ENCODE measurements around the gene SPDYE6.
"Not testable (repeated sequence)": the region's sequence is repeated elsewhere in the genome, so short reads cannot be mapped to it uniquely, and the experiment has no call there.

Gene SPDYE6

DNA sequence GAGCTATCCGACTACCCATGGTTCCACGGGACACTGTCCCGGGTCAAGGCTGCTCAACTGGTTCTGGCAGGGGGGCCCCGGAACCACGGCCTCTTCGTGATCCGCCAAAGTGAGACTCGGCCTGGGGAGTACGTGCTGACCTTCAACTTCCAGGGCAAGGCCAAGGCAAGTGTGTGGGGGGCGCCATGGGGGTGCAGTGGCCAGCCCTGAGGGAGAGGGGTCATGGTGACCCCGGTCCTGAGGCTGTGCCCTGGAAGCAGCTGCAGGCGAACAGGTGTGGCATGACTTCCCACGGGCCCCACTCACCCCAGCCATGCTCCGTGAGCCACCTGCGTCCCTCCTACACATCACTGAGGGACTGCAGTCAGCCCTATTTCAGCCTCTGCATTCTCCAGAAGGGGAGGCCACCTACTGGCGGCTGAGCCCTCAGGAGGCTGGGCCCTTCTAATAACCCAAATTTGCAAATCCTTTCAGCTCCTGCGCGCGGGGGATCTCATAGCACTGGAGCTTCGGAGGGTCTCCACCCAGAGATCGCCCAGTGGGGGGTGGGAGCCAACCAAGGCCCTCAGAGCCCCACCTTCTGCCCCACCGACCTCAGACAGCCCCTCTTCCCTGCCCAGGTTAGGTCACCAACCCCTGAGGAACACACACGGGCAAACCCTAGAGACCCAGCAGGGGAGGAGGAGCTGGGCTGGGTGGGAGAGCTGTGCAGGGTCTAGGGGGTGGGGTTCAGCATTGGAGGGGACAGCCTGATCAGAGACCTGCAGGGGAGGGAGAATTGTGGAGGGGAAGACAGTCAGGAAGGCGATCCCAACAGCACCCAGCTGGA lies 38.8 kb downstream of the SPDYE6 start:
- no peak for DNase-seq (ENCODE audit: low read depth)

DNA sequence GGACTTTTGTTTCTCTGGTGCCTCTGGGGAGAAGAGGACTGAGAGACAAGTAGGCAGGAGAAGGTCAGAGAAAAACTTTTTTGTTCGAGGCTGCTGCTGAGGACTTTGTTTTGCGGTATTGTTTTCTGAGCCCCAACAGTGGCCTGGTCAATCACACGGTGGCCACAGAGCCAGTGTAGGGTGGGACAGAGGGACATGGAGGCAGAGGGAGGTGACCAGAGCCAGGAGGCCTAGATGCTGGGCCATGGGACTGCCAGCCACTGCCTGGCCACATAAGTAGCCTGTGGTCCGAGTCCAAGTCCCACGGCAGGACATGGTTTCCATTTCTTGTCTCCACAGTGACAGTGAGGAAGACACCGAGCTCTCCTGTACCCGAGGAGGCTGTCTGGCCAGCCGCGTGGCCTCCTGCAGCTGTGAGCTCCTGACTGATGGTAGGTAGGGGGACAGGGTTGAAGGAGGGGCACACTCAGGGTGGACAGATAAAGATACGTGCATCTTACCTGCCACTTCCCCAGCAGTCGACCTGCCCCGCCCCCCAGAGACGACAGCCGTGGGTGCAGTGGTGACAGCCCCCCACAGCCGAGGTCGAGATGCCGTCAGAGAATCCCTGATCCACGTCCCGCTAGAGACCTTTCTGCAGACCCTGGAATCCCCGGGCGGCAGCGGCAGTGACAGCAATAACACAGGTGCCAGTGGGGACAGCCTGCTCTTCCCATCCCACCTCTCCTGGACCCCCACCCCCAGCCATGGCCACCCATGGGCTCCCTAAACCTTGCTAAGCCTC lies 42.1 kb downstream of the SPDYE6 start:
- DNase-seq (ENCODE audit: low read depth), result no peak

DNA sequence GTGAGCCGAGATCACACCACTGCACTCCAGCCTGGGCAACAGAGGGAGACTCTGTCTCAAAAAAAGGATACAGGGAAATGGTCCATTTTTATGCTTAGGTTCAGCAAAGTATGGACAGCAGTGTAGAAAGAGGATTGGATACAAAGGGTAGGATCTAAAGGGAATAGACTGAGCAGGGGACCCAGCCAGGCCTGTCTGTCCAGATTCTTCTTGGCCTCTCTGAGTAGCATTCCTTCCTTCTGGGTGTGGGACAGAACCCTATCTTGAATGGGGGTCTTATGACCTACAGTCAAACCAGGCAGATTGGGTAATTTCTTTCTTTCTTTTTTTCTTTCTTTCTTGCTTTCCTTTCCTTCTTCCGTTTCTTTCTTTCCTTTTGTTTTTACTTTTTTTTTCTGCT lies 43.9 kb downstream of the SPDYE6 start:
- no peak for DNase-seq (ENCODE audit: low read depth)

GRCh38 chr7:102310414-102310815 lies 45.8 kb downstream of the SPDYE6 start:
- no peak for DNase-seq (ENCODE audit: low read depth)

DNA sequence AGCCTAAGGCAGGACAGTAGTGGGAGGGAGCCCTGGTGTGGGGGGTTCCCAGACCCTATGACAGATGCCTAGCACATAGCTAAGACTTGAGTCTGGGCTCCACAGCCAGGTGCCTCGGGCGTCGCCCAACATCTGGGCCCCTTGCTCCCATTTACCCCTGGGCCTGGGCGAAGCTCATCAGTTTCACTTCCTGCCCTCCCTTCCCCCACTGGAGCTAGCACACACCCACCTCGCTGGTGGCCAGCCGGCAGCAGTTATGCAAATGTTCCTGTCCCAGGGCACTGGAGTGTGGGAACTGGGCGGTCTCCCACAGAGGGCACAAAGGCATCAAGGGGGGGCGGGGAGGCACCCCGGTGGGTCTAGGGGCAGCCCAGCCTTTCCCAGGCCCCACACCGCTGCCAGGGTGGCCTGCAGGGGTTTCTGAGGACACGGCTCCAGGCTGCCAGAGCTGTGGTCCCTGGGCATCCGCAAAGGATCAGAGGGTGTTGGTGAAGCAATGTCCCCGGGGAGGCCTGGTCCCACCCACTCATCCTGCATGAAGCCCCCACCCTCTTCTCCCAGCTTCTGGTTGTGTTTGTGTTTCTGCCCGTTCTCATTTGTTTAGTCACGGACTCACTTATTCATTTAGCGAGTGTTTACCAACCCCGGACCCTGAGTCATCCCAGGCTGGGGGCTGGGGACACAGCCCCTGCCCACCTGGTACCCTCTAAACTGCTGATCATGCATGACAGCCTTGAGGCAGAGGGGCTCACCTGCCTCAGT lies 49.1 kb downstream of the SPDYE6 start:
- no peak for DNase-seq (ENCODE audit: low read depth)

- no peak for DNase-seq (ENCODE audit: low read depth)
These were observed 50.6 kb downstream of the SPDYE6 start for GRCh38 chr7:102305414-102306268.

DNA sequence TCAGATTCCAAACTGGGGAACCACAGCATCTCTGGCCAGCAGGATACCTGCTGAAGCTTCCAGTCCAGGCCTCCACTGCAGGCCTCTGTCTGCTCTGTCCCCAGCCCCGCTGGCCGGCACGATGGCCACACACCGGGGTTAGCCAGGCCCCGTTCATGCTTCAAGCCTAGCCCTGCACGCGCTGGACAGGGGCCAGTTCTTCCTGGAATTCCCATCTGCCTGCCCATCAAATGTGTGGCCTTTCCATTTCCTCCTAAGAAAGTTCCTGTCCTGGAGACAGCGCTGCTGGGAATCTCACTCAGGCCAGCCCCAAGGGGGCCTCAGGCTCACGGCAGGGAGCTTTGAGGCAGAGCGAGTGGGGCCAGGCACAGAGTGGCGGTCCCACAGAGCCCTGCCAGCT lies 51.6 kb downstream of the SPDYE6 start:
- DNase-seq (ENCODE audit: low read depth), result no peak

- DNase-seq (ENCODE audit: low read depth), result no peak
These were observed 52.4 kb downstream of the SPDYE6 start for GRCh38 chr7:102303669-102304422.

DNA sequence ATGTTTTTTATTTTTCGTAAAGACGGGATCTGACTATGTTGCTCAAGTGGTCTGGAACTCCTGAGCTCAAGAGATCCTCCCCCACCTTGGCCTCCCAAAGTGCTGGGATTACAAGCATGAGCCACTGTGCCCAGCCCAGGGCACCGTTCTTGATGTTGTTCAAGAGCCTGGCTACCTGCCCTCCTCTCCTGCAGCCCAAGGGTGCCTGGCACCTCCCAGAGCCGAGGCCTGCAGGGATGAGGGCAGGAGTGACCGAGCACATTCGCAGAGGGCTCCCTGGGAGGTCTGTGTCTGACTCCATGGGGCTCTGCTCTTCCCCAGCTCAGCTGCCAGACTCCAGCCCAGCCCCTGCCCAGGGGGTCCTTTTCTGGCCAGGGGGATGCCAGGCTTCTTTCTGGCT lies 54.2 kb downstream of the SPDYE6 start:
- DNase-seq (ENCODE audit: low read depth), result no peak

- DNase-seq (ENCODE audit: low read depth), result not testable (repeated sequence)
These were observed 54.9 kb downstream of the SPDYE6 start for GRCh38 chr7:102301367-102301766.

DNA sequence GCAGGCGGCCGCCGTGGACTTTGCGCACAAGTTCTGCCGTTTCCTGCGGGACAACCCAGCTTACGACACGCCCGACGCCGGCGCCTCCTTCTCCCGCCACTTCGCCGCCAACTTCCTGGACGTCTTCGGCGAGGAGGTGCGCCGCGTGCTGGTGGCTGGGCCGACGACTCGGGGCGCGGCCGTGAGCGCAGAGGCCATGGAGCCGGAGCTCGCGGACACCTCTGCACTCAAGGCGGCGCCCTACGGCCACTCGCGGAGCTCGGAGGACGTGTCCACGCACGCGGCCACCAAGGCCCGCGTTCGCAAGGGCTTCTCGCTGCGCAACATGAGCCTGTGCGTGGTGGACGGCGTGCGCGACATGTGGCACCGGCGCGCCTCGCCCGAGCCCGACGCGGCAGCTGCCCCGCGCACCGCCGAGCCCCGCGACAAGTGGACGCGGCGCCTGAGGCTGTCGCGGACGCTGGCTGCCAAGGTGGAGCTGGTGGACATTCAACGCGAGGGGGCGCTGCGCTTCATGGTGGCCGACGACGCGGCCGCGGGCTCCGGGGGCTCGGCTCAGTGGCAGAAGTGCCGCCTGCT lies 55.5 kb downstream of the SPDYE6 start:
- DNase-seq (ENCODE audit: low read depth), result no peak

GRCh38 chr7:102297487-102298218 lies 58.6 kb downstream of the SPDYE6 start:
- no peak for DNase-seq (ENCODE audit: low read depth)

GRCh38 chr7:102296514-102296913 lies 59.7 kb downstream of the SPDYE6 start:
- DNase-seq (ENCODE audit: low read depth), result no peak

GRCh38 chr7:102296179-102296438 lies 60.1 kb downstream of the SPDYE6 start:
- DNase-seq (ENCODE audit: low read depth), result no peak
